SK-N-DZ (cell line): Measurements from ENCODE around the gene AMBRA1.

Source experiments
- DNase-seq: peaks from one replicate; pipeline ENCODE4 v3.0.0-alpha.2; 2015; ENCODE audit warnings: low spot score
- small RNA-seq, 2 experiments: library from RNA; depleted of rRNA; stranded (forward); fragments of <200 nt; gene quantifications; one replicate each; pipeline ENCODE3, GENCODE V24; 2014

Gene AMBRA1

DNA sequence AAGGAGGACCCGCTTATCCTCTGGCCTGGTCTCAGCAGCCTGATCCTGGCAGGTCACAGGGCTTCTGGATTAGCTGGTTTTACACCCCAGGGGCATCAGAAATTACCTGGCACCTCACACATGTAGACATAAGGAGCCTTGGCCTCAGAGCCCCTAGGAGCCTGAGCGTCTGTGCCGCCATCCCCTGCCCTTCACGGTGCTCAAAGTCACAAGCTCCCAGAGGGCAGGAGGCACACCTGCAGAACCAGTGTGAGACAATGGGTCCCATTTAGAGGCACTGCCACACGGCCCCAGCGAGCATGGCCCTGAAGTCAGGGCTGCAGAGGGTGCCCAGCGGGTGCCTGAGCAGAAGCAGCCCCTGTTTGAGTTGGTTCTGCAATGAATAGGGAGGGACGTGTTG is 242.7 kb downstream of the AMBRA1 start:
- DNase-seq: no peak

DNA sequence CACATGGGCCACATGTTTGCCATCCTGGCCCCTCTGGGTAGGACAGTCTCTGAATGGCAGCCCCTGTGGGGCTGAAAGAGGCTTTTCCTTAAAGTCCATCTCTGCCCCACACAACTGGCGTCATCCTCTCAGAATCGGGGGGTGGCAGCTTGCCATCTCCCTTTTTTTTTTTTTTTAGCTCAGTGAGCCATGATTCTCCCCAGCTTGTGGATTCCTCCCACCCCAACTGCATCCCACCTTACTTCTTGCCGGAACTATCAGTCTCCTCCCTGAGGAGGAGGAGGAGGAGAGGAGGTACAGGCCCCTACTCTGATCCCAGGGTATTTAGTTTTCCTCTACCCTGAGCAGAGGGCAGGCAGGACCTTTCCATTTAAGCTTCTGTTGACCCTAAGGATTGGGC is 243.1 kb downstream of the AMBRA1 start:
- DNase-seq: no peak

GRCh38 chr11:46348566-46349401 is 245.0 kb downstream of the AMBRA1 start:
- DNase-seq: no peak

DNA sequence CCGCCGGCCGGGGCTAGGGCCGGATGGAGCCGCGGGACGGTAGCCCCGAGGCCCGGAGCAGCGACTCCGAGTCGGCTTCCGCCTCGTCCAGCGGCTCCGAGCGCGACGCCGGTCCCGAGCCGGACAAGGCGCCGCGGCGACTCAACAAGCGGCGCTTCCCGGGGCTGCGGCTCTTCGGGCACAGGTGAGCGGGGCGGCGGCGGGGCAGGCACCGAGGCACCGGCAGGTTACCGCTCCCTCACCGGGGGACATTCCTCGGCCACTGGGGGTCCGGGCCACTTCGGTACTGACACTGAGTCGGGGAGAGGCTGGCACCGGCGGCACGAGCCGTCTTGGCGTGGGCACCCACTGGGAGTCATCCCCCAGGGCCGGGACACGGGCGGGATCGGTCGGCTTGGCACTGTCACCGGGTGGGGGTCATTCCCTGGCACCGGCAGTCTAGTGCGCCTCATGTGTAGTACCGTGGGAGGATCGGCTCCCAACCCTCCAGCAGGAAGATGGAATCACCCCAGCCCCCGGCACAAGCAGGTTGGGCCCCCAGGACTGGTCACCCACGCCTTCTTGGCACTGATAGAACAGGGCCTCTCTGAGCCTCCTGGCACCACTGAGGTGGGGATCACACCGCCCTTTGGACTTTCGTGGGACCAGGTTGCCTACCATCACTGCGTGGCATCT is 246.0 kb downstream of the AMBRA1 start:
- no peak for DNase-seq

DNA sequence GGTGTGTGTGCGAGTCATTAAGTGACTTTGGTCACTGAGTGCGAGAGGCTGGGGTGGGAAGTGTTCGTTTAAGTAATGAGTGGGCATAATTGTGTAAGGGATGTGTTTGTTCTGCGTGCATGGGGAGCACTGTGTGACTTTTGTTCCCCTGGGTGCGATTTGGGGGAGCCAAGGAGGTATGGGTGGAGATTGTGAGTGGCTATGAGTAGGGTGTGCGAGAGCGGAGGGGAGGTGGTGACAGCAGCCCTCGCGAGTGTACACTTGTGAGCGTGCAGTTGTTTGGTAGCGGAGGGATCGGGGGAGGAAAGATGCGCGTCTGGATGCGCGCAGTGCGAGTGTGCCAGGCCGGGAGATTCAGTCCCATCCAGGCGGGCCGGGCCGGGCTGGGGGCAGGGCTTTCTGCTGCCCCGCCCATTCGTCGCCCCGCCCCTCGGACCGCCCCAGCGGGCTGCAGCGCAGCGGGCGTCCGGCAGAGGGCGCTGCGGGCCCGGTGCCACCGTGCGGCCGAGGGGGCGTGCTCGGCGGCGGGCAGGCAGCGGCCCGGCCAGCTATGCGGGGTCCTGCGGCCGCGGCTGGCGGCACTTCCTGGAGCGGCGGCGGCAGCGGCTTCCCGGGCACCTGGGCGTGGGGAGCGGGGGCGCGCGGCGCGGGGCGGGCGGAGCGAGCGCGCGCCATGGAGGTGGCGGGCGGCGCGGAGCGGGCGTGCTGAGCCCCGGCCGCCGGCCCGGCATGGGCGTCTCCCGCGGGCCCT is 246.8 kb downstream of the AMBRA1 start, which contains the start of gene DGKZ:
TSS of gene DGKZ (plus strand) at position 578 of the 751 bp plus-strand sequence. CDS start 197 bp downstream, outside the sequence.
- DNase-seq: peak; percentile 78

Small RNAs within 50 kb of the gene (small RNA-seq; reads per million reads assigned to genes)
- gene MIR3160-1 (0 reads per million in 2 experiments), gene MIR4688 (0.03 to 0.09 reads per million in 2 experiments)
